GM18502 (cell line): Measurements from ENCODE around the gene GIMAP2.
"Not testable (repeated sequence)": the region's sequence is repeated elsewhere in the genome, so short reads cannot be mapped to it uniquely, and the experiment has no call there.

ENCODE experiments used
- ATAC-seq: cut with Tn5 transposase; IDR thresholded peaks from one replicate; pipeline ENCODE4 v1.9.1; 2021; ENCODE audit warnings: mild to moderate bottlenecking; ENCODE audit not compliant: unreplicated experiment, poor library complexity

The GIMAP2 gene

DNA sequence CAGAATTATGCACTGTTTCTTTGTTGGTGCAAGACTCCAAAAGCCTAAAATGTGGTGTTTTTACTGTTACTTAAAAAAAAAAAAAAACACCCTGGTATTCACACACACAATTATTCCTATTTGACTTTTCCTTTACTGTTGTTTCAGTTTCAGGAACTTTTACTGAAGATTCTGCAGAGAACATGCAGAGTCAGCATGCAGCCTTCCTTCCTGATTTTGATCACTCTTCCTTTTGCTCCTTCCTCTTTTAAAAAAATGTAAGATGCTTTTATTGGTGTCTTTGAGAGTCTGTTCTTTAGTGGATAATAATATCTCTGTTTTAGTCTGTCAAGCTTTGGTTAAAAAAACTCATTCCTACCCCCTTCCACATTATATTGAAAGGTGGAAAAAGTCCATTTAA lies 9.2 kb upstream of the GIMAP2 start:
- ATAC-seq = not testable (repeated sequence)

DNA sequence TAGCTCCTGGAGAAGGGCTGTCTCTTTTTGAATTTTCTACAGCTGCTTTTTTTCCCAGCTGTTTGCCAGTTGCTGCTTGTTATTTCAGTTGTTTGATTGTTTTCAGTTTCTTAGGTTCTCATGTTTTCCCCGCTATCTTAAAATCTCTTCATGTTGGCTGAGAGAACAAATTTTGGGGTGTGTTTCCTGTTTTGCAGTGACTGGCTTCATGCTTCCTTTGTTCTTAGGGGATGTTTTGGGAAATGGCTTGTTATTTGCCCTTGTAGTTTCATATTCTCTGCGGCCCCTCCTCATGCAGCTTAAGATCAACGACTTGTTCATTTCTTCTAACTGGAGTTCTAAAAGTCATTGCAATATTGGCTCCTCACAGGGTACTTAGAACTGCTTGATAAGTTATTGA lies 8.7 kb upstream of the GIMAP2 start:
- not testable (repeated sequence) for ATAC-seq

DNA sequence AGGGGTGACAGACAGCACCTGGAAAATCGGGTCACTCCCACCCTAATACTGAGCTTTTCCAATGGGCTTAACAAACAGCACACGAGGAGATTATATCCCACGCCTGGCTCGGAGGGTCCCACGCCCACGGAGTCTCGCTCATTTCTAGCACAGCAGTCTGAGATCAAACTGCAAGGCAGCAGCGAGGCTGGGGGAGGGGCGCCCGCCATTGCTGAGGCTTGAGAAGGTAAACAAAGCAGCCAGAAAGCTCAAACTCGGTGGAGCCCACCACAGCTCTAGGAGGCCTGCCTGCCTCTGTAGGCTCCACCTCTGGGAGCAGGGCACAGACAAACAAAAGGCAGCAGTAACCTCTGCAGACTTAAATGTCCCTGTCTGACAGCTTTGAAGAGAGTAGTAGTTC lies 6.9 kb upstream of the GIMAP2 start:
- not testable (repeated sequence) for ATAC-seq

DNA sequence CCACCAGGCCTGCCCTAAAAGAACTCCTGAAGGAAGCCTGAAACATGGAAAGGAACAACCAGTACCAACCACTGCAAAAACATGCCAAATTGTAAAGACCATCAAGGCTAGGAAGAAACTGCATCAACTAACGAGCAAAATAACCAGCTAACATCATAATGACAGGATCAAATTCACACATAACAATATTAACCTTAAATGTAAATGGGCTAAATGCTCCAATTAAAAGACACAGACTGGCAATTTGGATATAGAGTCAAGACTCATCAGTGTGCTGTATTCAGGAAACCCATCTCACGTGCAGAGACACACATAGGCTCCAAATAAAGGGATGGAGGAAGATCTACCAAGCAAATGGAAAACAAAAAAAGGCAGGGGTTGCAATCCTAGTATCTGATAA lies 5.1 kb upstream of the GIMAP2 start:
- ATAC-seq = not testable (repeated sequence)

DNA sequence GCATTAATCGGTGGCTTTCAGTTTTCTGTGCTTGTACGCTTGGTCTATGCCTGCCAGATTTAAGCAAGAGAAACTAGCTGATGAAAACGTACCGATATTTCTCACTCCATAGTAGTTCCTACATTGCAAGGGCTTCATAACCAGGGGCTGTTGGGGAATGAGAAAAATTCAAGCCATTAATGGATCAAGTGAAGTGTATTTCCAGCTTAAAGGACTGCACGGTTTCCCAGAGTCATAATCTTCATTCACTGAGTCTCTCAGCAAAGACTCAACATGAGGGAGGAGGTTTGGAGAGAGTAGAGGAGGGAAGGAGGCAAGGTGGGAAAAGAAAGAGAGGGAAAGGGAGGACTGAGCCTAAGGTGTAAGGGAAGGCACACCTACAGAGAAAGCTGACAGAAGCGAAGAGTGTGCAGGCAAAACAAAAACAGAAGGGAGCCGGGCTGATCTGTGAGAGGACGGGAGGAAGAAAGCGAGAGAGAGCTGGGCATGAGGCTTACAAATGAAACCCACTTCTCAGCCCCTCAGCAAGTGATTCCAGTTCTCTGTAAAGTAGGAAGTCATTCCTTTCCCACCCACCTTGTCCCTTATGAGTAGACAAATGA lies 625 bp downstream of the GIMAP2 start:
- ATAC-seq = peak; percentile 36

DNA sequence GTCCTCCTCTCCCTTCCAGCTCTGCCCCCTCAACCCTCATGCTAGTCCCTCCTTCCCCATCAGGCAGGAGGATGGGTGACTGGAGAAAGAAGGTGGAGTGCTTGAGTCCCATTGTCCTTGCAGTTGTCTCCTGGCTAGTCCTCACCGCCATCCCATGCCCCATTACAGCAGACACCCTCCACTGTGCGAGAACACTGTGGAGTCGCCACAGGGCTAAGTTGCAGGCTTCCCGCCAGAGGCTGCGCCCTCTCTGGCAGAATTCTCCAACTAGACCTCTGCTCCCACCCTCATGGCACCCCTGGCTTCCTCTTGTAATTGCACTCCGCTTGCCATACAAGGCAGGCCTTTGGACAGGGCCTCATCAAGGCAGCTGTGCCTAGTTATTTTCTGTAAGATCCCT lies 3.1 kb downstream of the GIMAP2 start:
- no peak for ATAC-seq

DNA sequence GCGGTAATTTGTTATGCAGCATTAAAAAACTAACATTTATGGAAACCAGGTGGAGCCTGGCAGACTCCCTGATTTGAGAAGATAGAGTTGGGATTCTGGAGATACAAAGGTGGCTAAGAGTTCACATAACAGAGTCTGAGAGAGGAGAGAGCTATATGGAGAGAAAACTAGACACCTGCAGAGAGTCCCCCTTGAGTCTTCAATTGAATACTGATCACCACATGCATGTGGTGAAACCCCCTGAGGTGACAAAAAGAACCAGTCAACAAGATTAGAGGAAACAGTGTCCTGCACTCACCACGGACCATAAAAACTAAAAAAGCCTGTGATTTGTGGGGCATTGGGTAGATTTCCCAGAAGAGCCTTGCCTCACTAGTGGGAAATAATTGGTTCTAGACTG lies 10.1 kb downstream of the GIMAP2 start:
- no peak for ATAC-seq

DNA sequence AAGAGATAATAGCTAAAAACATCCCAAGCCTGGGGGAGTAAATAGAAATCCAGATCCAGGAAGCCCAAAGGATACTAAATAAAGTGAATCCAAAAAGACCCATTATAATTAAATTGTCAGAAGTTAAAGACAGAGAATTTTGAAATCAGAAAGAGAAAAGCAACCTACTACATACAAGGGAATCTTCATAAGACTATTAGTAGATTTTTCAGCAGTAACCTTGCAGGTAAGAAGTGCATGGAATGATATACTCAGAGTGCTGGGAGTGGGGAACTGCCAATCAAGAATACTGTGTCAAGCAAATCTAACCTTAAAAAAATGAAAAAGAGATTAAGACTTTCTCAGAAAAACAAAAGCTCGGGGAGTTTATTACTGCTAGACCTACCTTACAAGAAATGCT lies 17.7 kb downstream of the GIMAP2 start:
- ATAC-seq = no peak

DNA sequence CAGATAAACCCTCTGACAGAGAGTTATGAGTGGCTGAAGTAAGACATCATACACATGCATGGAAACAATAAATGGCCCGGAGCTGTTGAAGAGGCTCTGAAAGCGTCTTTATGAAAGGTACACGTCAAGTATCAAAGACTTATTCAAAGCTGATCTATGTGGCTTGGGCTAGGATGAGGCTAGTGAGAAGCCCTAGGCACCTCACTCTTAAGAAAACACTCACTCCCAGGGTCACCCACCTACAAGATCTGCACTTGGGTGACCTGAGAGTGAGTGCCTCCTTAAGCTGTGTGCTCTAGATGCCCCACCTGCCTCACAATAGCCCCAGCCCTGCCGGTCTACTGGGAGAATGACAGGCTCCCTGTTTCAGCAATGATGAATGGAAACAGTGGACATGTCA lies 29.8 kb downstream of the GIMAP2 start:
- ATAC-seq = no peak

DNA sequence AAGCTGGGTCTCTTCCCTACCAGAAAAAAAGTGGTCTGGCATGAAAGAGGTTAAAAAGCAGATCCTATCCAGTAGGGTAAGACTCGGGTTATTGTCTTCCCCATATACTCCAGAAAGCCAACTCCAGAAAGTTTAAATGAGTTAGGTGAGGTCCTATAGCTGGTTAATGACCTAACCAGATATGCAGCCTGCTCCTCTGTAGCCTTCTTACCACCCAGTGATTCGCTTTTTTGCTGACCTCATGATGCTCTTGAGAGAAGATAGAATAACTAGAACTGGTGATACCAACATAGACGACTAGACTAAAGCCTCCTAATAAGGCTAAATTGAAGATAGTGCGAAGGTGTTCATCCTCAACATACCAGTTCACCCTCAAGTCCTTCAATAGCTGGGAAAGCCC lies 30.2 kb downstream of the GIMAP2 start:
- ATAC-seq = no peak

DNA sequence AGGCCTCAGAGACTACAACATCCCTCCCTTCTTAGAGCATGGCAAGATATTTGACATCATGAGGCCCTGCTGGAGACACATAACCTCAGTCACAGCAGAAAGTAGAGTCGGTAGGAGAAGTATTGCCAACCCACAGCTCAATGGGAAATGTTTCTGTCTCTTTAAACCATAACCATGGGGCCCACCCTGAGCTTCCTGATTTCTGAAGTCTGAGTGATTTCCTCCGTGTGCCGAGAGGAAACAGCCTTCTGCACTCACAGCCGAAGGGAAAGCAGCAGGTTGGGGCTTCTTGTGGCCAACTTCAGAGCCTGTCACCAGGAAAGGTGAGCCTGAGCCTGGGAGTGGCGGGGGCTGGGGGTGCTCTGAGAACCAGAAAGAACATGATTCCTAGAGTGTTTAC lies 30.9 kb downstream of the GIMAP2 start, which contains the start of gene GIMAP1:
GIMAP1 (plus strand) TSS at position 246 of the 400 bp plus-strand sequence. CDS start 2,435 bp downstream, outside the sequence.
- peak; percentile 78 for ATAC-seq

DNA sequence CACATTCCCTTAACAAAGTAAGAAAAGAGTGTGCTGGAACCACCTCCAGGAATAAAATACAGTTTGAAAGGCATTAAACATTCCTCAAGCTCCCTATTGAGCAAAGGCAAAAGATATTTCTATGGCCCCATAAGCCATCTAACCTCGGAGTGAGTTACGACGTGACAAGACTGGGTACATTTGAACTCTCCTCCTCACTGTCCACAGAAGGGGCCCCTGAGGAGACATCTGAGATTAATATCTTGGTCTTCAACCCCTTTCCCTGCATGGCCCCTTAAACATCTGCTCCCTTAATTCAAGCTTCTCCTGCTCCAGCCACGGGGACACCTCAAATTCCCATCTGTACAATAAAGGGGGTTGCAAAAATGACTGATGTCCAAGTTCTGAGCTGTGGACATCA lies 31.4 kb downstream of the GIMAP2 start:
- ATAC-seq = no peak

DNA sequence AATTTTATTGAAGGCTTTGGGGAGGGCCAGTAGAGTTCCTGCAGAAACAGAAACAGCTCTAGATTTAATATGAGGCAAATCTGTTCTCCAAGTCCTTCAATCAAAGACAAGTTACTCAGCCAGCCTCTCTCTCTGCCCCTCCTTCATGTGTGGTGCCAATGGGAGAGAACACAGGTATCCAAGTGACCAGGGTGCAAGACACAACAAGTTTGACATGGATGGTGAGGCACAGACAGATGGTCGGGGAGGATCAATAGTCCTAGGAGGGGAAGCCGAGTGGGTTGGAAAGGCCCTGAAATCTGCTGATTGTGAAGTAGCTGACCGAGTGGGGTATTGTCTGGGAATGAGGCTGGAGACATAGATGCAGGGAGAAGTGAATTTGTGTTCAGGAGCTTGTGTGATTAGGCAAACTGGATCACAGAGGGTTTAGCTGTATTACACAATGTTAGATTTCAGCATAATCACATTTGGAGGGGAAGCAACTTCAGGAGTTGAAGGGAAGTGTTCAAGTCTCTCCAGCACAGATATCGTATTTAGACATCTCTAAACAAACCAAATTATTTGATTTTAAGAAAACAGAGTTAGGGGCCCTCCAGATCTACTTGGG lies 32.4 kb downstream of the GIMAP2 start:
- ATAC-seq = no peak

DNA sequence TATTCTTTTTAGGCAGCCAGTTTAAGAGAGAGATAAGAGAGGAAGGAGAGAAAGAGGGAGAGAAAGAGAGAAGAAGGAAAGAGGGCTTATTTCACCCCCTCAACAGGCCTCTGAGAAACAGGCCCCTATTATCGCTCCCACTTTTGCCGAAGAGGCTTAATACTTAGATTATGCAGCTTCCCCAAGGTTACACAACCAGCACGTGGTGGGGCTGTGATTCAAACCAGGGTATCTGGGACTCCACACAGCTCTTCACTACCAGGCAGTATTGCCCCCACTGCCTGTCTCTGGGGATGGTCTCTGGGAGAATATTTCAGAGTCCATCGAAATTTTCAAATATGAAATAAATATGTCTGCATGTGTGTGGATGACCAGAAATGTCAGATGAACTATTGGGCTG lies 33.9 kb downstream of the GIMAP2 start:
- ATAC-seq = no peak

DNA sequence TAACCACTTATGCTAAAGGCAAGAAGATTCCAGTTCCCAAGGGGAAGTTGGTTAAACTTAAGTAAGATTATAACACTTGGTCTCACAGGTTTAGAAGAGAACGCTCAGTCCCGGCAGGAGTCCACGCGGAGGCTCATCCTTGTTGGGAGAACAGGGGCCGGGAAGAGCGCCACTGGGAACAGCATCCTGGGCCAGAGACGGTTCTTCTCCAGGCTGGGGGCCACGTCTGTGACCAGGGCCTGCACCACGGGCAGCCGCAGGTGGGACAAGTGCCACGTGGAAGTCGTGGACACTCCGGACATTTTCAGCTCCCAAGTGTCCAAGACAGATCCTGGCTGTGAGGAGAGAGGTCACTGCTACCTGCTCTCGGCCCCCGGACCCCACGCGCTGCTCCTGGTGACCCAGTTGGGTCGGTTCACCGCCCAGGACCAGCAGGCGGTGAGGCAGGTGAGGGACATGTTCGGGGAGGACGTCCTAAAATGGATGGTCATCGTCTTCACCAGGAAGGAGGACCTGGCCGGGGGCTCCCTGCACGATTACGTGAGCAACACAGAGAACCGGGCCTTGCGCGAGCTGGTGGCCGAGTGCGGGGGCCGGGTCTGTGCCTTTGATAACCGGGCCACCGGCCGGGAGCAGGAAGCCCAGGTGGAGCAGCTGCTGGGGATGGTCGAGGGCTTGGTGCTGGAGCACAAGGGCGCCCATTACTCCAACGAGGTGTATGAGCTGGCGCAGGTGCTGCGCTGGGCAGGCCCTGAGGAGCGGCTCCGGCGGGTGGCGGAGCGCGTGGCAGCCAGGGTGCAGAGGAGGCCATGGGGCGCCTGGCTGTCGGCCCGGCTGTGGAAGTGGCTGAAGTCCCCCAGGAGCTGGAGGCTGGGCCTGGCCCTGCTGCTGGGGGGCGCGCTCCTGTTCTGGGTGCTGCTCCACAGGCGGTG lies 34.7 kb downstream of the GIMAP2 start:
- ATAC-seq = no peak

DNA sequence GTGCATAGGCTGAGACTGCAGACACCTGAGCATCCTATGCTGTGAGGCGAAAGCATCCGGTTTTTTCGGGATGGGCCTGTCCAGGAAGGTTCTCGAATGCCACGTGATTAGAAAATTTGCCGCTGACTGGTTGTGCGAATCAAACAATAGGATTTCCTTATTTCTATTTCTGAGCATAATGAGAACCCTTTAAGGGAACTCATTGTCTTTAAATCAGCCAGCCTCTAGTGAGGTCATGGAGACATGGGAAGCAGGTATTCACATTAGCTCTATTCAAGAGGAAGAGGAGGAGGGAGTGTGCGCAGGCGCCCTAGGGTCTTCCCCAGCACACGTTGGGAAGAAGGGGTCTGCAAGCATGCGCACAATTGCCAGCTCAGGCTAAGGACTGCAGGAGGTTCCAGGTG lies 36.5 kb downstream of the GIMAP2 start:
- no peak for ATAC-seq

DNA sequence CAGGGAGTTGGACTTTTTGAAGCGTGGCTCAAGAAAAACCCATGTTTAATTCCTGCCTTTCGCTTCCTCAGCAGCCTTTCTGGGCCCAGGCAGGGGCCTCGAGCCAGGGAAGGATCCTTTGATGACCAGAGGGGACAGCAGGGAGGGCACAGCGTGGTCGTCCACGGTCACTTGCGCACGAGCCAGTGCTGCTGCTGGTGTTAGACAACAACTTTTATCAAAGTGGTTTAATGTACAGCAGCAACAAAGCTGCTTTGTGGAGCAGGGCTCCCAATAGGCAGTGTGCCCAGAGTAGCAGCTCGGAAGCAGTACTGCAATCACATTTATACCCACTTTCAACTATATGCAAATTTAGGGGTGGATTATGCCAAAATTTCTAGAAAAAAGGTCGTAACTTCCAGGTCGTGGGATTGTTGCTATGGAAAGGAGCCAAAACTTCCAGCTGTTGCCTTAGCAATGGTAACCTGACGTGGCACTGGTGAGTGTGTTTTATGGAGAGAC lies 37.0 kb downstream of the GIMAP2 start:
- ATAC-seq = no peak

DNA sequence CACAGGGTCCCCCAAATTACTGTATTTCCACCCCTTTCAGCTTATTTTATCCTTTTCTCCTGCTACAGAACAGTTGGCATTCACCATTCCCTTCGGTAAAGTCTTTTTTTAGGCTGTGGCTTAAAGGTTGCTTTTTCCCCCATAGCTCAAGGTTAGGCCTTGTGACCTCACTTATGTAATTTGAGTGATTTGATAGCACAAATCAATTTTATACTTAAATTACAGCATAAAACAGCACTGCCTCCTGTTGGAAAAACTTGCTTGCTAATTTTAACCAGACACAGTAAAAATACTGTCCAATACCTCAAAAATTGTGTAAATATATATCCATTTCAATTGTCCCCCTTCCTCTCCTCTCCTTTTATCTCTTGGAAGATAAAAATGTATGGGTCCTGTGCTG lies 38.0 kb downstream of the GIMAP2 start:
- no peak for ATAC-seq

DNA sequence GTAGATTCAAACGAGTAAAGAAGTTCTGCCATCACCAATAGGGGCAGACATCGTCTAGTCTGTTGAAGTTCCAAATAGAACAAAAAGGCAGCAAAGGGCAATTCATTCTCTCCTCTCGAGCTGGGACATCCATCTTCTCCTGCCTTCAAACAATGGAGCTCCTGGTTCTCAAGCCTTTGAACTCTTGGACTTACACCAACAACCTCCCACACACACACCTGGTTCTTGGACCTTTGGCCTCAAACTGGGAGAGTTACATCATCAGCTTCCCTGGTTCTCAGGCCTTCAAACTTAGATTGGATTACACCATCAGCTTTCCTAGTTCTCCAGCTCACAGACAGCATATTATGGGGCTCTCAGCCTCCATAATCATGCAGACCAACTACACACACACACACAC lies 41.9 kb downstream of the GIMAP2 start:
- no peak for ATAC-seq

DNA sequence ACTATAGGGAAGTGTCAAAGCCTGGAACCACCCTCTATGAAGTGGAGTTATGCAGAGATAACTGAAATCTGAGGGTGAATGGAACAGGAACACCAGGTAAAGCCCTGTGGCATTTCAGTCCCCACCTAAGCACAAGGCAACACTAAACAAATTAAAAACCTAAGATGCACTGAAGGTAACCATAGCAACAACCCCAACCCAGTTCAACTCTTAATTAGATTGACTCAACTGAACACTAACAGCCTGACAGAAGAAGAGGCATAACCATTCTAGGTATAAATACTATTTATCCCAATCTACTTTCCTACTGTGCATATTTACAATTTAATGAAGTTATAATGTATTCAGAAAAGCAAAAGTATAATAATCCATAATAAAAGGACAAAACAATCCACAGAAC lies 42.5 kb downstream of the GIMAP2 start:
- ATAC-seq = no peak

DNA sequence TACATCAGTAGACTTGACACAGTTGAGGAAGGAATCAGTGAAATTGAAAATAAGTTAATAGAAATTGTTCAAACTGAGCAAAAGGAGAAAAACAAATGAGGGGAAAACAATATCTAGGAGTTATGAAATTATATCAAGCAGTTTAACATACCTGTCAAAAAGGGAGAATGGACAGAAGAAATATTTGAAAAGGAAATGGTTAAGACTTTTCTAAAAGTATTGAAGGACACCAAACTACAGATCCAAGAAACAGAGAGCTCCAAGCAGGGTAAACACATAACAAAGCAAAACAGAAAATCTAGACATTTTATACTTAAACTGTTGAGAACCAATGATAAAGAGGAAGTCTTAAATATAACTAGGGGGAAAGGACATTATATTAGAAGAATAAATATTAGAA lies 43.1 kb downstream of the GIMAP2 start:
- ATAC-seq = no peak
